Heart right ventricle (tissue), 16 donors: ENCODE data around the gene SLIT3. TPM values are rescaled to one million over a fixed set of nuclear protein-coding genes. Genes with fewer than 3 reads are reported as not detected.

Experiments used
- ATAC-seq, 8 donors: fragments of 200-7000 bp; cut with Tn5 transposase; one replicate each; pipeline ENCODE4 v1.9.1; 2020; ENCODE audit warnings: mild to moderate bottlenecking in 8 of 8, moderate library complexity in 8 of 8, moderate number of reproducible peaks in 1 of 8
- DNase-seq, 2 donors: peaks; one replicate each; pipeline ENCODE4 v3.0.0-alpha.2; 2020
- H3K27ac ChIP-seq, 10 donors: fragments of 200-600 bp; sonication (generic) in 2 of 10; one replicate each; pipeline versions ENCODE4 v1.5.0 to v1.8.0; 2020 to 2022; ENCODE audit warnings: mild to moderate bottlenecking in 3 of 10
- H3K27me3 ChIP-seq, 7 donors: fragments of 200-600 bp; one replicate each; pipeline ENCODE4 v1.8.0; 2021 to 2022; ENCODE audit warnings: mild to moderate bottlenecking in 2 of 7
- H3K36me3 ChIP-seq, 9 donors: fragments of 200-600 bp; sonication (generic) in 1 of 9; one replicate each; pipeline versions ENCODE4 v1.5.0 to v1.8.0; 2020 to 2022; ENCODE audit warnings: mild to moderate bottlenecking in 2 of 9
- H3K4me1 ChIP-seq, 9 donors: fragments of 200-600 bp; sonication (generic) in 1 of 9; one replicate each; pipeline versions ENCODE4 v1.5.0 to v1.8.0; 2020 to 2022; ENCODE audit warnings: mild to moderate bottlenecking in 4 of 9
- H3K4me3 ChIP-seq, 10 donors: fragments of 200-600 bp; sonication (generic) in 2 of 10; one replicate each; pipeline versions ENCODE4 v1.5.0 to v1.8.0; 2020 to 2022; ENCODE audit warnings: mild to moderate bottlenecking in 7 of 10, moderate library complexity in 2 of 10
- H3K9me3 ChIP-seq, 11 donors: fragments of 200-600 bp in 10 of 11; sonication (generic) in 2 of 11; one replicate each; pipeline versions ENCODE4 v1.5.0 to v1.8.0; 2013 to 2022; ENCODE audit warnings: mild to moderate bottlenecking in 2 of 11, control low read depth in 1 of 11, moderate library complexity in 1 of 11
- CTCF ChIP-seq, 9 donors: fragments of 200-600 bp; sonication (generic) in 2 of 9; IDR thresholded peaks; one replicate each; pipeline versions ENCODE4 v1.5.0 to v1.8.0; 2021 to 2022; ENCODE audit warnings: antibody characterized with exemption in 9 of 9, mild to moderate bottlenecking in 5 of 9, moderate library complexity in 1 of 9
- WGBS, 2 donors: extraction: QIAGEN DNeasy Blood & Tissue Kit; methylation state at CpG; one replicate each; pipeline ENCODE4 v1.1.7; 2013; ENCODE audit warnings: inconsistent platforms in 1 of 2; 5-methylcytosine and 5-hydroxymethylcytosine counted together
- intact Hi-C, 10 donors: fragments of 100-400 bp; cut with DNase I; formaldehyde crosslinking; loops; one replicate each; pipeline versions ENCODE4 v1.11.1 to v1.14.2; 2022
- polyA plus RNA-seq, 2 donors: library from polyadenylated mRNA; stranded (reverse); fragments of 200-250 nt; gene quantifications; one replicate each; pipeline ENCODE4 v1.2.3, GENCODE V29; 2013
- total RNA-seq, 10 donors: library from RNA; stranded (reverse); fragmentation: NEBNext Ultra II Directional in 3 of 10; extraction: Animal tissue kit (Norgen Biotek cat#: 25700) in 3 of 10; gene quantifications; one replicate each; pipeline versions ENCODE4 v1.2.1 to v1.2.4, GENCODE V29; 2021 to 2023
- donor health status: Arrhythmogenic right ventricular cardiomyopathy.
- donor health status: ischemic (EF 13 %, LVEDD 7.1; RV severe dilation, severe dysfunction).
- donor health status: healthy with polysubstance abuse.
- donor health status: DM: no; HTN: yes; CAD: no.
- donor health status: DM: no; HTN: no; CAD: no.
- donor health status: ischemic (EF 25% LVEDD 6.9; RV normal size, moderate dysfunction).
- donor health status: ischemic (EF 25% LVEDD 5.7; RV mildly dilated, moderate dysfunction).
- donor health status: healthy.
- donor health status: DM: yes; HTN: yes; CAD: no.
- donor health status: Ischemic cardiomyopathy.
- donor health status: ischemic (EF 35%, LVEDD 5.7; RV mildly dilated, moderate dysfunction).
- donor health status: nonischemic (EF 11% LVEDD 7.7; RV severe dilation, severe dysfunction).
- donor health status: DM: yes; HTN: yes; CAD: no.
- donor health status: PGD.
- donor health status: ischemic (EF 29% LVEDD 5.4; RV normal size, mild dysfunction).
- donor health status: nonischemic (EF 23%, LVEDD 6.1; RV moderate dilation, normal function).

Gene SLIT3
- total and polyA plus RNA-seq, 12 donors: 2.0 to 29.2 (median 12.1) TPM

GRCh38 chr5:168813184-168813968 lies 487.6 kb downstream of the SLIT3 start:
- TF ChIP-seq CTCF (IDR thresholded peaks at IDR 0.05): no peak
- 21 to 54% methylated on average over 4 of the region's 4 CpGs for WGBS, 2 donors
- H3K27ac ChIP-seq: peak overlapping the region in 3 of 10 donors; percentile 15 to 35 (median 16)
- no peaks in the 10 kb centered on the region for H3K27me3 ChIP-seq
- H3K4me3 ChIP-seq: no peak overlapping the region
- peaks cover 0 to 37% (median 10%) of the 10 kb centered on the region in 9 donors for H3K4me1 ChIP-seq
- ATAC-seq: peak; percentile 25 to 81 (median 63)
- H3K9me3 ChIP-seq: no peaks in the 10 kb centered on the region
- intact Hi-C loops: no loop called here
- peaks cover 0 to 3% (median 0%) of the 10 kb centered on the region in 9 donors for H3K36me3 ChIP-seq
- DNase-seq: peak in 1 of 2 donors; percentile 28

DNA sequence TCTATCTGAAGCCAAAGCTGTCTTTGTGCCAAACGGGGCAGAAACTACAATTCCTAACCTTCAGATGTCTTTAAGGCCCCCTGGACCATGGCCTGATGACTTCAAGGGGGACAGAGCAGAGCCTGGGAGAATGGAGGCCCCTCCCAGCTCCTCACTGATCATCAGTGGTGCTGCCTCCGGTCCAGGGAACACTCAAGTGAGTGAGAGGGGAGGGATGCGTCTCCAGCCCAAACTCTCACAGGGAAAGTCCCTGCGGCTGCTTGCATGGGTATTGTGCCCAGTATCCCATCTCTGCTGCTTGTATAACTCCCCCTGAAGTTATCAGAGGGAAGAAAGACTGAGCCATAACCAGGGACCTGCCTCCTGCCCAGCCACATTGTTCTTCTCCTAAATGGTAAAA lies 490.3 kb downstream of the SLIT3 start:
- H3K27me3 ChIP-seq: no peaks in the 10 kb centered on the region
- ATAC-seq: no peak

DNA sequence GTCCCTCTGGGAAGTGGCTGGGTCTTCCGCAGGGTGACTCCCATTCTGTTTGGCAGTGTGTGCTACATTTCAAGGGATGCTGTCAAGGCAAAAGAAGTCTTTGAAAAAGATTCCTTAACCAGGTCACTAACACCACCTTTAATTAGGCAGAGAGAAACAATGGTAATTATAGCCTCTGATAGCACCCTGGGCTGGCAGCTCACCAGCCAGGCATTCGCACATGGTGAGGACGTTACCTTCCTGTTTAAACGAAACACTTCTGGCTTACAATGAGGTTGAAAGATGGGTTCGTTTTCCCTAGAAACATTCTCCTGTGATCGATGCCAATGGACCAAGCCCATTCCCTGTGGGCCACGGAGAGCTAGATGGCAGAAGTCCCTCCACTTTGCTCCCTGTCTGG lies 491.7 kb downstream of the SLIT3 start:
- H3K9me3 ChIP-seq: no peaks in the 10 kb centered on the region
- DNase-seq: peak in 1 of 2 donors; percentile 22
- WGBS, 2 donors: 52 to 54% methylated on average over 7 of the region's 7 CpGs
- TF ChIP-seq CTCF (IDR thresholded peaks at IDR 0.05): no peak
- no peaks in the 10 kb centered on the region for H3K27me3 ChIP-seq
- H3K4me1 ChIP-seq: peaks cover 0 to 24% (median 10%) of the 10 kb centered on the region in 9 donors
- intact Hi-C loops: no loop called here
- H3K27ac ChIP-seq: no peak overlapping the region
- peak in 5 of 8 donors; percentile 20 to 75 (median 60) for ATAC-seq
- no peaks in the 10 kb centered on the region for H3K36me3 ChIP-seq
- no peak overlapping the region for H3K4me3 ChIP-seq

More for the DNA sequence above, 490.3 kb downstream of the SLIT3 start:
- intact Hi-C loops: no loop called here
- Histone ChIP-seq H3K9me3 (no peaks in the 10 kb centered on the region), H3K4me3 (no peak overlapping the region), H3K4me1 (peaks cover 0 to 33% (median 10%) of the 10 kb centered on the region in 9 donors), H3K27ac (no peak overlapping the region), H3K36me3 (peaks cover 0 to under 1% (median 0%) of the 10 kb centered on the region in 9 donors)
- TF ChIP-seq CTCF (IDR thresholded peaks at IDR 0.05): no peak
- 64 to 86% methylated on average over 4 of the region's 4 CpGs for WGBS, 2 donors
- DNase-seq: no peak

DNA sequence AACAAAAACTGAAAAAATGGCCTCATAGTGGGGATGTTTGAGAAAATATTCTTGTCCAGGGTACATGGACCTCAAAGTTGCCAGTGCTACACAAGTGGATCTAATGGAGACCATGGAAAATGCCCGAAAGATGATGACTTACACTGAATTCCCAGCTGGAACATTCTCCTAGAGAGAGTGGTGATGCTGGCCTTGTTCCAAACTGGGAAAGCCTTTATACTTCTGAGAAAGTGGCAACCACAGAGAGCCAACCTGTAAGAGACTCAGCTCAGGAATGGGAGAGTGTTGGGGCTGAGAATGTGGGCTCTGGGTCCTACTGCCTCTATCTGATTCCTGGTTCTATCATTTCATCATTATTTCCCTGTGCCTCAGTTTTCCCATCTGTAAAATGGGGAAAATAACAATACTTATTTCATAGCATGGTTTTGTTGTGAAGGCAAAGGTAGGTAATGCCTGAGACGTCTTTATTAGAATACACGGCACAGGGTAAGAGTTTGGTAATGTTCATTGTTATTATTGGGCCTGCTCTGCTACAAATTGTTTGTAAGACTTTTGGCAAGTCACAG lies 492.8 kb downstream of the SLIT3 start:
- TF ChIP-seq CTCF (IDR thresholded peaks at IDR 0.05): no peak
- Histone ChIP-seq H3K36me3 (no peaks in the 10 kb centered on the region), H3K4me3 (no peak overlapping the region), H3K9me3 (no peaks in the 10 kb centered on the region), H3K4me1 (peaks cover 0 to 14% (median under 1%) of the 10 kb centered on the region in 9 donors), H3K27me3 (no peaks in the 10 kb centered on the region), H3K27ac (no peak overlapping the region)
- WGBS, 2 donors: 60 to 85% methylated on average over 3 of the region's 3 CpGs
- intact Hi-C loops: no loop called here
- DNase-seq: no peak
- ATAC-seq: no peak
